GM18907 (cell line): Measurements from ENCODE around the gene RACGAP1.

ENCODE experiments used
- ATAC-seq: cut with Tn5 transposase; IDR thresholded peaks from one replicate; pipeline ENCODE4 v1.9.1; 2021; ENCODE audit warnings: mild to moderate bottlenecking, moderate library complexity; ENCODE audit not compliant: unreplicated experiment

The RACGAP1 gene

GRCh38 chr12:49956663-49957569 lies 68.4 kb downstream of the RACGAP1 start:
- ATAC-seq, result no peak

- ATAC-seq, result no peak
These were observed 69.2 kb downstream of the RACGAP1 start for GRCh38 chr12:49955899-49956662.

GRCh38 chr12:49954863-49955830 lies 70.1 kb downstream of the RACGAP1 start:
- no peak for ATAC-seq

- ATAC-seq, result no peak
These were observed 71.1 kb downstream of the RACGAP1 start for GRCh38 chr12:49953961-49954846.

- no peak for ATAC-seq
These were observed 72.1 kb downstream of the RACGAP1 start for GRCh38 chr12:49953151-49953550.

GRCh38 chr12:49952391-49953055 lies 72.8 kb downstream of the RACGAP1 start:
- ATAC-seq, result no peak

GRCh38 chr12:49951411-49952240 lies 73.7 kb downstream of the RACGAP1 start:
- no peak for ATAC-seq

GRCh38 chr12:49950273-49951251 lies 74.7 kb downstream of the RACGAP1 start, which contains the start of gene AQP2:
Gene AQP2 (plus strand): TSS chr12:49950737. CDS start chr12:49950831, 94 bp downstream.
- no peak for ATAC-seq

- ATAC-seq, result no peak
These were observed 75.4 kb downstream of the RACGAP1 start for GRCh38 chr12:49949866-49950265.

GRCh38 chr12:49948866-49949845 lies 76.1 kb downstream of the RACGAP1 start:
- no peak for ATAC-seq

GRCh38 chr12:49947593-49948226 lies 77.6 kb downstream of the RACGAP1 start:
- ATAC-seq, result no peak

GRCh38 chr12:49946497-49946896 lies 78.8 kb downstream of the RACGAP1 start:
- ATAC-seq, result no peak

- no peak for ATAC-seq
These were observed 79.2 kb downstream of the RACGAP1 start for GRCh38 chr12:49946086-49946485.

- peak; percentile 86 for ATAC-seq
These were observed 79.8 kb downstream of the RACGAP1 start for GRCh38 chr12:49945394-49946080.

- no peak for ATAC-seq
These were observed 80.6 kb downstream of the RACGAP1 start for GRCh38 chr12:49944718-49945117.
